HepG2 (cell line): ENCODE measurements around the gene AKAIN1. TPM values are rescaled to one million over a fixed set of nuclear protein-coding genes. Genes with fewer than 3 reads are reported as not detected.
A peak's percentile ranks its signal among the peaks of the same experiment; 100 is the strongest.

ENCODE experiments used
- FOXA1 ChIP-seq, 2 experiments: fragments of 450-650 bp in 1 of 2; sonication (generic) in 1 of 2; formaldehyde crosslinking in 1 of 2; IDR thresholded peaks; 2 replicates each; pipeline versions ENCODE4 v1.4.0 to v1.6.1; 2016 to 2020; ENCODE audit warnings: missing genetic modification reagents in 1 of 2
- KDM3A ChIP-seq: IDR thresholded peaks from 2 replicates; pipeline ENCODE4 v1.6.1; 2018; ENCODE audit warnings: low read depth, missing compliant biosample characterization
- KDM6A ChIP-seq: IDR thresholded peaks from 2 replicates; pipeline ENCODE4 v1.6.1; 2016; ENCODE audit warnings: low read depth
- MAFG ChIP-seq: sonication (generic); formaldehyde crosslinking; IDR thresholded peaks from 2 replicates; pipeline ENCODE4 v1.5.1; 2020; ENCODE audit warnings: mild to moderate bottlenecking, missing genetic modification reagents
- NFYB ChIP-seq: sonication (generic); formaldehyde crosslinking; IDR thresholded peaks from 2 replicates; pipeline ENCODE4 v1.4.0; 2020; ENCODE audit warnings: missing genetic modification reagents
- PAF1 ChIP-seq: IDR thresholded peaks from 2 replicates; pipeline ENCODE4 v1.6.1; 2016; ENCODE audit warnings: missing genetic modification reagents, missing compliant biosample characterization
- REPIN1 ChIP-seq: sonication (generic); formaldehyde crosslinking; IDR thresholded peaks from 2 replicates; pipeline ENCODE4 v1.8.0; 2022; ENCODE audit warnings: missing genetic modification reagents, low read depth, mild to moderate bottlenecking, borderline replicate concordance
- ZBTB38 ChIP-seq: sonication (generic); formaldehyde crosslinking; IDR thresholded peaks from 2 replicates; pipeline ENCODE4 v1.5.1; 2020; ENCODE audit warnings: mild to moderate bottlenecking, missing genetic modification reagents
- ZFP82 ChIP-seq: sonication (generic); formaldehyde crosslinking; IDR thresholded peaks from 2 replicates; pipeline ENCODE4 v1.5.1; 2020; ENCODE audit warnings: mild to moderate bottlenecking, missing genetic modification reagents, borderline replicate concordance
- ZMYM4 ChIP-seq: sonication (generic); formaldehyde crosslinking; IDR thresholded peaks from 2 replicates; pipeline ENCODE4 v1.8.1; 2023; ENCODE audit warnings: mild to moderate bottlenecking, missing genetic modification reagents
- ZNF329 ChIP-seq: sonication (generic); formaldehyde crosslinking; IDR thresholded peaks from 2 replicates; pipeline ENCODE4 v1.9.0; 2021; ENCODE audit warnings: low read depth, mild to moderate bottlenecking, missing genetic modification reagents
- ZNF431 ChIP-seq: sonication (generic); formaldehyde crosslinking; IDR thresholded peaks from 2 replicates; pipeline ENCODE4 v1.9.0; 2022; ENCODE audit warnings: missing genetic modification reagents, low read depth, mild to moderate bottlenecking, borderline replicate concordance
- ZNF569 ChIP-seq: sonication (generic); formaldehyde crosslinking; IDR thresholded peaks from 2 replicates; pipeline ENCODE4 v1.5.0; 2020; ENCODE audit warnings: mild to moderate bottlenecking, missing genetic modification reagents, moderate library complexity, borderline replicate concordance
- ZNF605 ChIP-seq: sonication (generic); formaldehyde crosslinking; IDR thresholded peaks from 2 replicates; pipeline ENCODE4 v1.8.0; 2022; ENCODE audit warnings: mild to moderate bottlenecking, missing genetic modification reagents
- ZNF614 ChIP-seq: IDR thresholded peaks from 2 replicates; pipeline ENCODE4 v1.6.1; 2018; ENCODE audit warnings: missing biosample characterization, missing genetic modification reagents, inconsistent platforms, borderline replicate concordance
- ZNF850 ChIP-seq: sonication (generic); formaldehyde crosslinking; conservative IDR thresholded peaks from 2 replicates; pipeline ENCODE4 v1.9.0; 2021; ENCODE audit warnings: mild to moderate bottlenecking, missing genetic modification reagents
- polyA plus RNA-seq, 8 experiments: library from polyadenylated mRNA; depleted of rRNA in 3 of 8; stranded (reverse) in 7 of 8; unstranded in 1 of 8; fragments of >200 nt; fragmentation: Illumina TruSeq in 4 of 8; extraction: Trizol in 4 of 8; gene quantifications; 2 replicates each; pipeline versions ENCODE4 v1.2.1 to v1.2.3, GENCODE V29; 2011 to 2016; ENCODE audit warnings: low read depth in 4 of 8, missing spikeins in 1 of 8, mixed read lengths in 1 of 8; ENCODE audit not compliant: insufficient read depth in 1 of 8
- total RNA-seq, 5 experiments: library from RNA; depleted of rRNA; stranded (reverse); fragments of >200 nt; fragmentation: Illumina TruSeq; extraction: Trizol; gene quantifications; 2 replicates each; pipeline ENCODE4 v1.2.3, GENCODE V29; 2016; ENCODE audit warnings: low read depth in 1 of 5
- TF ChIP-seq, protein P1 (sequence below): sonication (generic); formaldehyde crosslinking; IDR thresholded peaks from 2 replicates; pipeline ENCODE4 v1.8.1; 2022; ENCODE audit warnings: mild to moderate bottlenecking, missing genetic modification reagents
- TF ChIP-seq, protein P2 (sequence below): sonication (generic); formaldehyde crosslinking; IDR thresholded peaks from 2 replicates; pipeline ENCODE4 v1.4.0; 2020; ENCODE audit warnings: missing genetic modification reagents
- TF ChIP-seq, protein P3 (sequence below): sonication (generic); formaldehyde crosslinking; IDR thresholded peaks from 2 replicates; pipeline ENCODE4 v1.8.0; 2022; ENCODE audit warnings: mild to moderate bottlenecking, missing genetic modification reagents, moderate library complexity
- TF ChIP-seq, protein P4 (sequence below): sonication (generic); formaldehyde crosslinking; IDR thresholded peaks from 2 replicates; pipeline ENCODE4 v1.9.0; 2021; ENCODE audit warnings: missing genetic modification reagents, mild to moderate bottlenecking, borderline replicate concordance
- TF ChIP-seq, protein P5 (sequence below): IDR thresholded peaks from 2 replicates; pipeline ENCODE4 v1.6.1; 2016
- TF ChIP-seq, protein P6 (sequence below): IDR thresholded peaks from 2 replicates; pipeline ENCODE4 v1.6.1; 2016; ENCODE audit warnings: low read depth, control low read depth

Gene AKAIN1
- total and polyA plus RNA-seq, 2 of the 13 experiments (the other 11 are each of a cell fraction or from before 2014, with no cell fraction given) = not detected

DNA sequence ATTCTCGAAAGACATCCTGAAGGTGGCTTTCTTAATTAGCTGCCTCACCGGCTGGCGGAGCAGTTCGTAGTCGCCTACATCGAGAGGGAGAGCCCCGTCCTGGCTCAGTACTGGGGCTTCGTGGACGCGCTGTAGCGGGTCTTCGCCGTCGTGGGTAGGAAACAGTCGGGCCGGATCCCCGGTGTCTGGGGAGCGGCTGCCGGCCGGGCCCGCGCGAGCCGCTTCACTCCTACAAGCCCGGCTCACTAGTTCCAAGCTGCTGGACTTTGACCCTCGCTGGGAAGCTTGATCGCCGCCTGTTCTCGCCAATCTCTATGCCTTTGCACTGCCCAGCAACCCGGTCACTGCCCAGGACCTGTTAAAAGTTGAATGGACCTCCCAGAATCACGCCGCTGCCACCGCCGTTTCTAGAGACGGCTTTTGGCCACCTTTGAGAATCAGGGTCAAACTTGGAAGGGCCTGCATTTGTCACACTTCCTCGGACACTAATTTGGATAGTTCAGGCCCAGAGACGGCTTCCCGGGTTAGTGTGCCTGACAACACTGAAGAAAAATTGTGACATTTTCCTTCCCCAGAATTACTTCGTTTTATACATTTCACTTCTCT lies 41.4 kb upstream of the AKAIN1 start (continued):
- TF ChIP-seq, protein P1, sequence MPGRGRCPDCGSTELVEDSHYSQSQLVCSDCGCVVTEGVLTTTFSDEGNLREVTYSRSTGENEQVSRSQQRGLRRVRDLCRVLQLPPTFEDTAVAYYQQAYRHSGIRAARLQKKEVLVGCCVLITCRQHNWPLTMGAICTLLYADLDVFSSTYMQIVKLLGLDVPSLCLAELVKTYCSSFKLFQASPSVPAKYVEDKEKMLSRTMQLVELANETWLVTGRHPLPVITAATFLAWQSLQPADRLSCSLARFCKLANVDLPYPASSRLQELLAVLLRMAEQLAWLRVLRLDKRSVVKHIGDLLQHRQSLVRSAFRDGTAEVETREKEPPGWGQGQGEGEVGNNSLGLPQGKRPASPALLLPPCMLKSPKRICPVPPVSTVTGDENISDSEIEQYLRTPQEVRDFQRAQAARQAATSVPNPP = peak; percentile 9; the same call in 1 of the 2 replicates
- TF ChIP-seq ZNF605 (peak; percentile 2; the same call in 1 of the 2 replicates), PAF1 (no peak), REPIN1 (CRISPR knock-in tag) (no peak), ZBTB38 (no peak), ZFP82 (CRISPR knock-in tag) (no peak), KDM6A (CRISPR knock-in tag) (no peak; the same call in 1 of the 2 replicates), ZMYM4 (CRISPR knock-in tag) (no peak), ZNF569 (CRISPR knock-in tag) (no peak), KDM3A (CRISPR knock-in tag) (no peak), ZNF614 (CRISPR knock-in tag) (peak; percentile 71; the same call in 1 of the 2 replicates), ZNF329 (no peak), FOXA1 (IDR thresholded peaks at IDR 0.05) (no peak), FOXA1 (CRISPR knock-in tag; IDR thresholded peaks at IDR 0.05) (no peak), NFYB (CRISPR knock-in tag) (no peak), ZNF850 (CRISPR knock-in tag) (no peak; the same call in 1 of the 2 replicates), ZNF431 (peak; percentile 72; the same call in 1 of the 2 replicates), MAFG (no peak)
- TF ChIP-seq, protein P2, sequence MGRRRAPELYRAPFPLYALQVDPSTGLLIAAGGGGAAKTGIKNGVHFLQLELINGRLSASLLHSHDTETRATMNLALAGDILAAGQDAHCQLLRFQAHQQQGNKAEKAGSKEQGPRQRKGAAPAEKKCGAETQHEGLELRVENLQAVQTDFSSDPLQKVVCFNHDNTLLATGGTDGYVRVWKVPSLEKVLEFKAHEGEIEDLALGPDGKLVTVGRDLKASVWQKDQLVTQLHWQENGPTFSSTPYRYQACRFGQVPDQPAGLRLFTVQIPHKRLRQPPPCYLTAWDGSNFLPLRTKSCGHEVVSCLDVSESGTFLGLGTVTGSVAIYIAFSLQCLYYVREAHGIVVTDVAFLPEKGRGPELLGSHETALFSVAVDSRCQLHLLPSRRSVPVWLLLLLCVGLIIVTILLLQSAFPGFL (CRISPR knock-in tag) = no peak
- TF ChIP-seq, protein P3, sequence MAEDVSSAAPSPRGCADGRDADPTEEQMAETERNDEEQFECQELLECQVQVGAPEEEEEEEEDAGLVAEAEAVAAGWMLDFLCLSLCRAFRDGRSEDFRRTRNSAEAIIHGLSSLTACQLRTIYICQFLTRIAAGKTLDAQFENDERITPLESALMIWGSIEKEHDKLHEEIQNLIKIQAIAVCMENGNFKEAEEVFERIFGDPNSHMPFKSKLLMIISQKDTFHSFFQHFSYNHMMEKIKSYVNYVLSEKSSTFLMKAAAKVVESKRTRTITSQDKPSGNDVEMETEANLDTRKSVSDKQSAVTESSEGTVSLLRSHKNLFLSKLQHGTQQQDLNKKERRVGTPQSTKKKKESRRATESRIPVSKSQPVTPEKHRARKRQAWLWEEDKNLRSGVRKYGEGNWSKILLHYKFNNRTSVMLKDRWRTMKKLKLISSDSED (CRISPR knock-in tag) = 0 out of 2 replicates have a peak, but pooled peaks have one; percentile 27
- TF ChIP-seq, protein P4, sequence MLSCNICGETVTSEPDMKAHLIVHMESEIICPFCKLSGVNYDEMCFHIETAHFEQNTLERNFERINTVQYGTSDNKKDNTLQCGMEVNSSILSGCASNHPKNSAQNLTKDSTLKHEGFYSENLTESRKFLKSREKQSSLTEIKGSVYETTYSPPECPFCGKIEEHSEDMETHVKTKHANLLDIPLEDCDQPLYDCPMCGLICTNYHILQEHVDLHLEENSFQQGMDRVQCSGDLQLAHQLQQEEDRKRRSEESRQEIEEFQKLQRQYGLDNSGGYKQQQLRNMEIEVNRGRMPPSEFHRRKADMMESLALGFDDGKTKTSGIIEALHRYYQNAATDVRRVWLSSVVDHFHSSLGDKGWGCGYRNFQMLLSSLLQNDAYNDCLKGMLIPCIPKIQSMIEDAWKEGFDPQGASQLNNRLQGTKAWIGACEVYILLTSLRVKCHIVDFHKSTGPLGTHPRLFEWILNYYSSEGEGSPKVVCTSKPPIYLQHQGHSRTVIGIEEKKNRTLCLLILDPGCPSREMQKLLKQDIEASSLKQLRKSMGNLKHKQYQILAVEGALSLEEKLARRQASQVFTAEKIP (CRISPR knock-in tag) = no peak
- TF ChIP-seq, protein P5, sequence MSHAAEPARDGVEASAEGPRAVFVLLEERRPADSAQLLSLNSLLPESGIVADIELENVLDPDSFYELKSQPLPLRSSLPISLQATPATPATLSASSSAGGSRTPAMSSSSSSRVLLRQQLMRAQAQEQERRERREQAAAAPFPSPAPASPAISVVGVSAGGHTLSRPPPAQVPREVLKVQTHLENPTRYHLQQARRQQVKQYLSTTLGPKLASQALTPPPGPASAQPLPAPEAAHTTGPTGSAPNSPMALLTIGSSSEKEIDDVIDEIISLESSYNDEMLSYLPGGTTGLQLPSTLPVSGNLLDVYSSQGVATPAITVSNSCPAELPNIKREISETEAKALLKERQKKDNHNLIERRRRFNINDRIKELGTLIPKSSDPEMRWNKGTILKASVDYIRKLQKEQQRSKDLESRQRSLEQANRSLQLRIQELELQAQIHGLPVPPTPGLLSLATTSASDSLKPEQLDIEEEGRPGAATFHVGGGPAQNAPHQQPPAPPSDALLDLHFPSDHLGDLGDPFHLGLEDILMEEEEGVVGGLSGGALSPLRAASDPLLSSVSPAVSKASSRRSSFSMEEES (CRISPR knock-in tag) = no peak
- TF ChIP-seq, protein P6, sequence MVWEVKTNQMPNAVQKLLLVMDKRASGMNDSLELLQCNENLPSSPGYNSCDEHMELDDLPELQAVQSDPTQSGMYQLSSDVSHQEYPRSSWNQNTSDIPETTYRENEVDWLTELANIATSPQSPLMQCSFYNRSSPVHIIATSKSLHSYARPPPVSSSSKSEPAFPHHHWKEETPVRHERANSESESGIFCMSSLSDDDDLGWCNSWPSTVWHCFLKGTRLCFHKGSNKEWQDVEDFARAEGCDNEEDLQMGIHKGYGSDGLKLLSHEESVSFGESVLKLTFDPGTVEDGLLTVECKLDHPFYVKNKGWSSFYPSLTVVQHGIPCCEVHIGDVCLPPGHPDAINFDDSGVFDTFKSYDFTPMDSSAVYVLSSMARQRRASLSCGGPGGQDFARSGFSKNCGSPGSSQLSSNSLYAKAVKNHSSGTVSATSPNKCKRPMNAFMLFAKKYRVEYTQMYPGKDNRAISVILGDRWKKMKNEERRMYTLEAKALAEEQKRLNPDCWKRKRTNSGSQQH (CRISPR knock-in tag) = 0 out of 2 replicates have a peak, but pooled peaks have one; percentile 56
